ENCODE measurements around the gene GRN.

The GRN gene

DNA sequence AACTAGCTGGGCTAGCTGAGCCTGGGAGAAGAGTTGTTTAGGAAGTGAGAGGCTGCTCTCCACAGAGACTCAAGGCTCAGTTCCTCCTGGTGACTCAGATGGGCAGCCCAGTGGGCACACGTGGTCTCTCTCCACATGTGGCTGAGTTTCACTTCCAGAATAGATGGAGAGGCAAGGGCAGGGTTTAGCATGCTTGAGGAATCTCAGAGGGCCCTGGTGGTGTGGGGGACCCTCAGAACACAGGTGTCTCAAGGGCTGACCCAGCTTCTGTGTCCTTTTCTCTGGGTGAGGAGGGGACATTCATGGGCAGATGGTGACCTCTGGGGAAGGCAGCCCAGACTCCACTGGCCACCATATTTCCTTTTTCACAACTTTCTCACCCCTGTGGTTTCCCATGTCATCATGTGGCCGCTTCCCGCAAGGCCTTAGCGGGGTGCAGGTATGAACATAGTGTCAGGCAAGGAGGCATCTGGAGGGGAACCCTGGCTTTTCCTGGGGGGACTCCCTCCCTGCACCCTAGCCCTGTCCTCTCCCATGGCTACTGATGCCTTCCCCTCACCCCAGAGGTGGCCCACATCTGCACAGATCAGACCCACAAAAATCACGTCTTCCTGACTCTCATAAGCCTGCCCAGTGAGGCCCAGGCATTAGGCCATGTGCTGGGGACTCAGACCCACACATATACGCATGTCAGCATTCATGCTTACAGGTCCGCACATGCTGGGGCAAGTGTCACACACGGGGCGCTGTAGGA, 3.3 kb downstream of the GRN start:
- TF ChIP-seq POLR2AphosphoS5 (IDR thresholded peaks at IDR 0.05; ENCODE audit: low read depth) (no peak), SPI1 (IDR thresholded peaks at IDR 0.05; ENCODE audit: borderline replicate concordance, low read depth) (peak; percentile 70)
- no peak overlapping the region for H3K4me3 ChIP-seq (replicated peaks; ENCODE audit: insufficient read depth, low read length)
- peak; percentile 83 to 88 for DNase-seq (ENCODE audit: low read depth in 1 of 2, low spot score in 1 of 2)
- H3K27me3 ChIP-seq (ENCODE audit: insufficient read depth, poor library complexity, severe bottlenecking) = no peaks in the 10 kb centered on the region
- H3K27ac ChIP-seq (replicated peaks) = peak overlapping the region; percentile 20

DNA sequence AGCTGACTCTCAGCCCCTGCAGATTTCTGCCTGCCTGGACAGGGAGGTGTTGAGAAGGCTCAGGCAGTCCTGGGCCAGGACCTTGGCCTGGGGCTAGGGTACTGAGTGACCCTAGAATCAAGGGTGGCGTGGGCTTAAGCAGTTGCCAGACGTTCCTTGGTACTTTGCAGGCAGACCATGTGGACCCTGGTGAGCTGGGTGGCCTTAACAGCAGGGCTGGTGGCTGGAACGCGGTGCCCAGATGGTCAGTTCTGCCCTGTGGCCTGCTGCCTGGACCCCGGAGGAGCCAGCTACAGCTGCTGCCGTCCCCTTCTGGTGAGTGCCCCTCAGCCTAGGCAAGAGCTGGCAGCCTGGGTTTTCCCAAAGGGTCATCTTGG, 3.9 kb downstream of the GRN start:
- DNase-seq (ENCODE audit: low read depth in 1 of 2, low spot score in 1 of 2) = no peak
- H3K4me3 ChIP-seq (replicated peaks; ENCODE audit: insufficient read depth, low read length) = no peak overlapping the region
- H3K27me3 ChIP-seq (ENCODE audit: insufficient read depth, poor library complexity, severe bottlenecking) = no peaks in the 10 kb centered on the region
- peak overlapping the region; percentile 20 for H3K27ac ChIP-seq (replicated peaks)
- TF ChIP-seq SPI1 (IDR thresholded peaks at IDR 0.05; ENCODE audit: borderline replicate concordance, low read depth) (no peak), POLR2AphosphoS5 (IDR thresholded peaks at IDR 0.05; ENCODE audit: low read depth) (no peak), GABPA (IDR thresholded peaks at IDR 0.05; ENCODE audit: low read depth) (no peak)
- TF ChIP-seq, protein P1, sequence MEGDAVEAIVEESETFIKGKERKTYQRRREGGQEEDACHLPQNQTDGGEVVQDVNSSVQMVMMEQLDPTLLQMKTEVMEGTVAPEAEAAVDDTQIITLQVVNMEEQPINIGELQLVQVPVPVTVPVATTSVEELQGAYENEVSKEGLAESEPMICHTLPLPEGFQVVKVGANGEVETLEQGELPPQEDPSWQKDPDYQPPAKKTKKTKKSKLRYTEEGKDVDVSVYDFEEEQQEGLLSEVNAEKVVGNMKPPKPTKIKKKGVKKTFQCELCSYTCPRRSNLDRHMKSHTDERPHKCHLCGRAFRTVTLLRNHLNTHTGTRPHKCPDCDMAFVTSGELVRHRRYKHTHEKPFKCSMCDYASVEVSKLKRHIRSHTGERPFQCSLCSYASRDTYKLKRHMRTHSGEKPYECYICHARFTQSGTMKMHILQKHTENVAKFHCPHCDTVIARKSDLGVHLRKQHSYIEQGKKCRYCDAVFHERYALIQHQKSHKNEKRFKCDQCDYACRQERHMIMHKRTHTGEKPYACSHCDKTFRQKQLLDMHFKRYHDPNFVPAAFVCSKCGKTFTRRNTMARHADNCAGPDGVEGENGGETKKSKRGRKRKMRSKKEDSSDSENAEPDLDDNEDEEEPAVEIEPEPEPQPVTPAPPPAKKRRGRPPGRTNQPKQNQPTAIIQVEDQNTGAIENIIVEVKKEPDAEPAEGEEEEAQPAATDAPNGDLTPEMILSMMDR (IDR thresholded peaks at IDR 0.05; ENCODE audit: insufficient read depth, low read length) = no peak
- TF ChIP-seq, protein P2, sequence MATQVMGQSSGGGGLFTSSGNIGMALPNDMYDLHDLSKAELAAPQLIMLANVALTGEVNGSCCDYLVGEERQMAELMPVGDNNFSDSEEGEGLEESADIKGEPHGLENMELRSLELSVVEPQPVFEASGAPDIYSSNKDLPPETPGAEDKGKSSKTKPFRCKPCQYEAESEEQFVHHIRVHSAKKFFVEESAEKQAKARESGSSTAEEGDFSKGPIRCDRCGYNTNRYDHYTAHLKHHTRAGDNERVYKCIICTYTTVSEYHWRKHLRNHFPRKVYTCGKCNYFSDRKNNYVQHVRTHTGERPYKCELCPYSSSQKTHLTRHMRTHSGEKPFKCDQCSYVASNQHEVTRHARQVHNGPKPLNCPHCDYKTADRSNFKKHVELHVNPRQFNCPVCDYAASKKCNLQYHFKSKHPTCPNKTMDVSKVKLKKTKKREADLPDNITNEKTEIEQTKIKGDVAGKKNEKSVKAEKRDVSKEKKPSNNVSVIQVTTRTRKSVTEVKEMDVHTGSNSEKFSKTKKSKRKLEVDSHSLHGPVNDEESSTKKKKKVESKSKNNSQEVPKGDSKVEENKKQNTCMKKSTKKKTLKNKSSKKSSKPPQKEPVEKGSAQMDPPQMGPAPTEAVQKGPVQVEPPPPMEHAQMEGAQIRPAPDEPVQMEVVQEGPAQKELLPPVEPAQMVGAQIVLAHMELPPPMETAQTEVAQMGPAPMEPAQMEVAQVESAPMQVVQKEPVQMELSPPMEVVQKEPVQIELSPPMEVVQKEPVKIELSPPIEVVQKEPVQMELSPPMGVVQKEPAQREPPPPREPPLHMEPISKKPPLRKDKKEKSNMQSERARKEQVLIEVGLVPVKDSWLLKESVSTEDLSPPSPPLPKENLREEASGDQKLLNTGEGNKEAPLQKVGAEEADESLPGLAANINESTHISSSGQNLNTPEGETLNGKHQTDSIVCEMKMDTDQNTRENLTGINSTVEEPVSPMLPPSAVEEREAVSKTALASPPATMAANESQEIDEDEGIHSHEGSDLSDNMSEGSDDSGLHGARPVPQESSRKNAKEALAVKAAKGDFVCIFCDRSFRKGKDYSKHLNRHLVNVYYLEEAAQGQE (IDR thresholded peaks at IDR 0.05; ENCODE audit: insufficient replicate concordance, low read depth) = no peak

DNA sequence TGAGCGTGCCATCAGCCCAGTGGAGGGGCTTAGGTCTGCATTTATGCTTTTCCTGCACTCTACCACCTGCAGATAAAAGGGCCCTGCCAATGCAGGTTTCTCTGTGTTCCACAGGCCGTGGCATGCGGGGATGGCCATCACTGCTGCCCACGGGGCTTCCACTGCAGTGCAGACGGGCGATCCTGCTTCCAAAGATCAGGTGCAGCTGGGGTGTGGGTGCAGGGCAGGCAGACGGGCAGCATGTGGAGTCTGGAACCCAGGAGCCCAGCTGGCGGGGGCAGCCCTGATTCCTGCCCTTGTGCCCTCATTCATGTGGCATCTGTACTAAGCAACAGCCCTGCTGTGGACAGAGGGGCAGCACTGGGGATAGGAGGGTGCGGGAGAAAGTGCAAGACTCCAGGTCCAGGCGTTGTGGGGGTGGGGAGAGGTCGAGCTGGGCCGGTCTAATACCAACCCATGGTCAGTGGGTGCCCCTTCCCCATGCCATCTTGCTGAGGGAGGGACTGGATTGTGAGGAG, 4.5 kb downstream of the GRN start:
- Histone ChIP-seq H3K4me3 (replicated peaks; ENCODE audit: insufficient read depth, low read length) (no peak overlapping the region), H3K27me3 (ENCODE audit: insufficient read depth, poor library complexity, severe bottlenecking) (no peaks in the 10 kb centered on the region), H3K27ac (replicated peaks) (no peak overlapping the region)
- DNase-seq (ENCODE audit: low read depth in 1 of 2, low spot score in 1 of 2) = no peak
- TF ChIP-seq GABPA (IDR thresholded peaks at IDR 0.05; ENCODE audit: low read depth) = no peak
- no peak for TF ChIP-seq SPI1 (IDR thresholded peaks at IDR 0.05; ENCODE audit: borderline replicate concordance, low read depth)
- TF ChIP-seq, protein P2 (IDR thresholded peaks at IDR 0.05; ENCODE audit: insufficient replicate concordance, low read depth) = no peak
- TF ChIP-seq POLR2AphosphoS5 (IDR thresholded peaks at IDR 0.05; ENCODE audit: low read depth) = no peak
- TF ChIP-seq, protein P1 (IDR thresholded peaks at IDR 0.05; ENCODE audit: insufficient read depth, low read length) = no peak

DNA sequence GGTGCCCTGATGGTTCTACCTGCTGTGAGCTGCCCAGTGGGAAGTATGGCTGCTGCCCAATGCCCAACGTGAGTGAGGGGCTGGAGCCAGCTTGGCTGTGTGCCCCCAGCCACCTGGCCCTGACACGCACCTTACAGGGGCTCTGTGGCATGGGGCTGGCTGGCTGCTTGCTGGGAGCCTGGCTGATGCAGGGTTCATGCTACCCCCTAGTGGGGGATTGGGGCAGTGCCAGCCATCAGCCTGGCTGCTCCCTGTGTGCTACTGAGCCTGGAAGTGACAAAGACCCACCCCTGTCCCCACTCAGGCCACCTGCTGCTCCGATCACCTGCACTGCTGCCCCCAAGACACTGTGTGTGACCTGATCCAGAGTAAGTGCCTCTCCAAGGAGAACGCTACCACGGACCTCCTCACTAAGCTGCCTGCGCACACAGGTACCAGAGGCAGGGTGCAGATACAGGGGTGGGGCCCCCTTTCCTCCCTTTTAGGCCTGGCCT, 5.7 kb downstream of the GRN start:
- peak in 1 of 2 experiments; percentile 76 for DNase-seq (ENCODE audit: low read depth in 1 of 2, low spot score in 1 of 2)
- no peak overlapping the region for H3K27ac ChIP-seq (replicated peaks)
- no peak overlapping the region for H3K4me3 ChIP-seq (replicated peaks; ENCODE audit: insufficient read depth, low read length)
- H3K27me3 ChIP-seq (ENCODE audit: insufficient read depth, poor library complexity, severe bottlenecking) = peaks cover 10% of the 10 kb centered on the region
- TF ChIP-seq POLR2AphosphoS5 (IDR thresholded peaks at IDR 0.05; ENCODE audit: low read depth) = no peak
- TF ChIP-seq, protein P1 (IDR thresholded peaks at IDR 0.05; ENCODE audit: insufficient read depth, low read length) = peak; percentile 99

Measured in HL-60 (cell line).